ENCODE results near the gene B9D1. TPM values are rescaled to one million over a fixed set of nuclear protein-coding genes. Genes with fewer than 3 reads are reported as not detected.
A peak's percentile ranks its signal among the peaks of the same experiment; 100 is the strongest.

B9D1 gene
- total RNA-seq, 1 donor from 2014 or later = 9.9 TPM

DNA sequence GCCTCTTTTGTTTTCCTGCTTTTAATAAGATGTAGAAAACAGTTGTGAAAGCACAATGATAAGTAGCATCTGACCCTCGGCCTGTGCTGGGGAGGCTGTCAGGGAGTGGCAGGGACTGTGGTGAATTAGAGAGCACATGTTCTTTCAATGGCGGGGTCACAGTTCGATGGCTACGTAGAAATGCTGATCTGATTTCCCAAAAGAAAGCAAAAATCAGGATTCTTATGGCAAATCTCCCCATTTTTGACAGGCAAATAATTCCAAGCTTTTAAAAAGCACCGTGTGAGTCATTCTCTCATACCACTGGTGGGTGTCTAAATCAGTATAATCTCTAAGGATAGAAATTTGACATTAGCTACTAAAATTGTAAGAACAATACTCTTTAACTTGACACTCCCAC is 11.6 kb upstream of the B9D1 start:
- intact Hi-C loops (cut with DNase I) = no loop called here
- Histone ChIP-seq H3K27ac (no peak overlapping the region), H3K9me3 (no peaks in the 10 kb centered on the region), H3K4me1 (peaks cover 28% of the 10 kb centered on the region), H3K36me3 (no peaks in the 10 kb centered on the region), H3K27me3 (no peaks in the 10 kb centered on the region), H3K4me3 (no peak overlapping the region)
- ATAC-seq (no peak), DNase-seq (no peak)
- TF ChIP-seq, protein P1, sequence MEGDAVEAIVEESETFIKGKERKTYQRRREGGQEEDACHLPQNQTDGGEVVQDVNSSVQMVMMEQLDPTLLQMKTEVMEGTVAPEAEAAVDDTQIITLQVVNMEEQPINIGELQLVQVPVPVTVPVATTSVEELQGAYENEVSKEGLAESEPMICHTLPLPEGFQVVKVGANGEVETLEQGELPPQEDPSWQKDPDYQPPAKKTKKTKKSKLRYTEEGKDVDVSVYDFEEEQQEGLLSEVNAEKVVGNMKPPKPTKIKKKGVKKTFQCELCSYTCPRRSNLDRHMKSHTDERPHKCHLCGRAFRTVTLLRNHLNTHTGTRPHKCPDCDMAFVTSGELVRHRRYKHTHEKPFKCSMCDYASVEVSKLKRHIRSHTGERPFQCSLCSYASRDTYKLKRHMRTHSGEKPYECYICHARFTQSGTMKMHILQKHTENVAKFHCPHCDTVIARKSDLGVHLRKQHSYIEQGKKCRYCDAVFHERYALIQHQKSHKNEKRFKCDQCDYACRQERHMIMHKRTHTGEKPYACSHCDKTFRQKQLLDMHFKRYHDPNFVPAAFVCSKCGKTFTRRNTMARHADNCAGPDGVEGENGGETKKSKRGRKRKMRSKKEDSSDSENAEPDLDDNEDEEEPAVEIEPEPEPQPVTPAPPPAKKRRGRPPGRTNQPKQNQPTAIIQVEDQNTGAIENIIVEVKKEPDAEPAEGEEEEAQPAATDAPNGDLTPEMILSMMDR (IDR thresholded peaks at IDR 0.05) = no peak

DNA sequence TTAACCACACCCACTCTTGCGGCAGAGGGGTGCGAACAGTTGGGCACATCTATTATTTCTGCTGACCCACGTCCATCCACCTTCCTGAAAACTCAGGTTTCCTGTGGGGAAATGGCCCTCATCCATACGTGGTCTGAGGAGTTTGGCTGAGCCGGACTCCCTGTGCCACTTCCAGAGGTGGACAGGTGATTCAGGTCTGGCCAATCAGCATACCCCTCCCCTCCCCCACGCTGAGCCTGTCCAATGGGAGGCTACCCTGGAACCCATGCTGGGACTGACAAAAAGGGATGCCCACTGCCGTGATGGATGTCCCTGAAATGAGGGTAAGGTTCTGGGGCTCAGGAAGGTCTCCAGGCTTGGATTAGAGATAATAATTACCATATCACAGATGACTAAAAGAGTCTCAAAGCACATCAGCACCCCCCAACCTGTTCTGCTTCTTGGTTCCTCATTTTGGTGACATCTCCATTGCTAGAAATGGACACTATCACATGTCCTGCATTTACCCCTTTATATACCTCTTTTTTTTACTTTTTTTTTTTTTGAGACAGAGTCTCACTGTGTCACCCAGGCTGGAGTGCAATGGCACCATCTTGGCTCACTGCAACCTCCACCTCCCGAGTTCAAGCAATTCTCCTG is 10.5 kb upstream of the B9D1 start:
- Histone ChIP-seq H3K36me3 (no peaks in the 10 kb centered on the region), H3K4me1 (peaks cover 24% of the 10 kb centered on the region), H3K27me3 (no peaks in the 10 kb centered on the region), H3K9me3 (no peaks in the 10 kb centered on the region), H3K4me3 (no peak overlapping the region), H3K27ac (no peak overlapping the region)
- DNase-seq (no peak), ATAC-seq (no peak)
- TF ChIP-seq, protein P1 (IDR thresholded peaks at IDR 0.05) = no peak
- intact Hi-C loops (cut with DNase I) = no loop called here

DNA sequence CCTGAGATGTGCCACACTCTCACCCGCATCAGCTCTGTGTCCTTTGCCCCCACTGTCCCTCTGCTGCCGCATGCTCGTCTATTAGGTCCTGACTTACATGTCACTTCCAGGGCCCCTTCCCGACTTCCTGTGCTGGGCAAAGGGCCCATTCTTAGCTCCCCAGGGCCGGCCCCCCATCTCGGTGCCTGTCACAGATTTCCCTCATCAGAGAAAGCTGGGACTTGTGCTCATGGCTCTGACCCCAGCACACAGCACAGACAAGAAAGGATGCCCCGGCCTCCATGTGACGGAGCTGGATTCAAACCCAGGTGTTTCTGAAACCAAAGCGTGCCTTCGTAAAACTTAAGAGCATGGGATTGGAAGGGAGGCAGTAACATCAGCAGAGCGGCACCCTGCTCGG is 9.9 kb upstream of the B9D1 start:
- H3K27ac ChIP-seq = no peak overlapping the region
- no peaks in the 10 kb centered on the region for H3K36me3 ChIP-seq
- no peak overlapping the region for H3K4me3 ChIP-seq
- ATAC-seq (no peak), DNase-seq (no peak)
- peaks cover 24% of the 10 kb centered on the region for H3K4me1 ChIP-seq
- intact Hi-C loops (cut with DNase I) = no loop called here
- TF ChIP-seq, protein P1 (IDR thresholded peaks at IDR 0.05) = no peak
- no peaks in the 10 kb centered on the region for H3K27me3 ChIP-seq
- no peaks in the 10 kb centered on the region for H3K9me3 ChIP-seq

DNA sequence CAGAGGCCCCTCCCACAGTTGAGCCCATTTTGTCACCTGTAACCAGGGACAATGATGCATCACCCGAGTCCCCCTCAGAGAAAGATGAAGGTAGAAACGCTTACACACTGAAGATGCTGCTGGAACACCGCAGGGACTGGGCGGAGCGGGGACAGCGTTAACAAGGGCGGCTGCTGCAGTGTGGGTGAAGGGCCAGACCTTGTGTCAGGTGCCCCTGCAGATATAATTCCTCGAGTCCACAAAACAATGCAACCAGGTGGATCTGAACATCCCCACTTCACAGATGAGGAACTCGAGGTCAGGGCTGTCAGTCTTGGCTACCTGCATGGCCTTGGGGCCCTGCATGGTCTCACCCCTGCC is 9.5 kb upstream of the B9D1 start:
- H3K4me3 ChIP-seq = no peak overlapping the region
- DNase-seq = no peak
- no peaks in the 10 kb centered on the region for H3K36me3 ChIP-seq
- no peaks in the 10 kb centered on the region for H3K27me3 ChIP-seq
- H3K27ac ChIP-seq = no peak overlapping the region
- peaks cover 20% of the 10 kb centered on the region for H3K4me1 ChIP-seq
- no peak for ATAC-seq
- intact Hi-C loops (cut with DNase I) = no loop called here
- TF ChIP-seq, protein P1 (IDR thresholded peaks at IDR 0.05) = no peak
- H3K9me3 ChIP-seq = no peaks in the 10 kb centered on the region

DNA sequence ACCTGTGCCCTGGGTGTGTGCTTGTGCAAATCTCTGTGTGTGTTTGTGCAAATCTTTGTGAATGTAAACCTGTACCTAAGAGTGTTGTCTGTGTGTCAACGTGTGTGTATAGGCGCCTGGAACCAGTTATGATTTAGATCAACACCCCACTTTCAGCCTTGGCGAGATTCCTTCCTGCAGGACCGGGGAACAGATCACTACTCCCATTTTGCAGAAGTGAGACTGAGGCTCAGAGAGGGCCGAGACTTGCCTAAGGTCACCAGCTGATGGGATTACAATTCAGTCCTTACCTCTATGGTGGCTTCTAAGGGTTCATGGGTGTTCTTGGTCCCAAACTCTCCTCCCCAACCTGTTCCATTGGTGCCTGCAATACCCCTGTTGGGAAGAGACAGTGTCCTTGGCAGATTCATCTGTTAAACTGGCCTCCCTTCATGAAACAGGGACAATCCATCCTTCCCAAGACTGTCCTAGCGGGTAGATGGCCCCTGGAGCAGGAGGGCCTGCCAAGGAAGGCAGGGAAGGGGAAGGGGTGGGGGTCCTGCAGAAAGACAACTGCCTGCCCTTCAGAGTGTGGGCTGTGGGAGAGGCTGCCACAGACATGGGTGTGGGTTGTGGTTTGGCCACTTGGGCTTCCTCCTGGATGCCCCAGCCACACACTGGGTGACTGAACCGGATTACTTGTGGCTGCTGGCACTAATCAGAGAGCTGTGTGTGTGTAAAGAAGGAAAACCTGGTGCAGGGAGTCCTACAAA is 8.9 kb upstream of the B9D1 start:
- Histone ChIP-seq H3K27ac (no peak overlapping the region), H3K27me3 (no peaks in the 10 kb centered on the region), H3K4me1 (peaks cover 17% of the 10 kb centered on the region), H3K4me3 (no peak overlapping the region), H3K36me3 (no peaks in the 10 kb centered on the region), H3K9me3 (no peaks in the 10 kb centered on the region)
- intact Hi-C loops (cut with DNase I) = no loop called here
- peak; percentile 45 for ATAC-seq
- DNase-seq = no peak
- TF ChIP-seq, protein P1 (IDR thresholded peaks at IDR 0.05) = no peak

All from upper lobe of right lung (tissue), 1 donor.